HepG2 (cell line): Measurements from ENCODE around the gene DDI2. TPM values are rescaled to one million over a fixed set of nuclear protein-coding genes. Genes with fewer than 3 reads are reported as not detected.

Source experiments
- ATAC-seq: fragments of 200-7000 bp; cut with Tn5 transposase; 3 replicates; pipeline ENCODE4 v1.9.1; 2020; ENCODE audit warnings: mild to moderate bottlenecking, moderate library complexity
- BruUV-seq: library from RNA; stranded (reverse); fragments of 400-500 nt; replicated peaks from 2 replicates; lab custom pipeline; 2021; lab: Mats Ljungman, UMichigan
- CTCF ChIA-PET: fragments of 300-600 bp; formaldehyde crosslinking; extraction: SDS; loops from one replicate; lab custom pipeline; 2021; ENCODE audit warnings: low total read pairs, inconsistent platforms, low intra/inter-chr PET ratio; lab: Yijun Ruan, JAX
- POLR2A ChIA-PET: fragments of 350-600 bp; sonication (Branson Sonifier 250); formaldehyde crosslinking; loops from one replicate; lab custom pipeline; 2020; ENCODE audit warnings: antibody characterized with exemption, inconsistent platforms; lab: Yijun Ruan, JAX
- DNase-seq: peaks from one replicate; pipeline ENCODE4 v3.0.0-alpha.2; 2015; ENCODE audit warnings: low spot score
- FAIRE-seq: peaks from 3 replicates; lab custom pipeline; 2011; peaks lifted over from hg19 to GRCh38; lab: Jason Lieb, UNC
- H2AFZ ChIP-seq: one replicate; pipeline ENCODE4 v1.6.1; 2011; ENCODE audit warnings: low read length, inconsistent platforms
- H3K27ac ChIP-seq: fragments of 300-600 bp; 3 replicates; pipeline ENCODE4 v1.8.0; 2011; ENCODE audit warnings: mixed run types, mild to moderate bottlenecking, mixed read lengths, low read length, inconsistent platforms; ENCODE audit not compliant: insufficient read depth; ENCODE audit errors: extremely low read length
- H3K27me3 ChIP-seq, 2 experiments: fragments of 200-600 bp in 1 of 2; 2 replicates in 1 of 2; 3 replicates in 1 of 2; pipeline versions ENCODE4 v1.6.0 to v1.8.0; 2011; ENCODE audit warnings: low read length in 2 of 2, mild to moderate bottlenecking in 2 of 2, moderate library complexity in 2 of 2, inconsistent platforms in 1 of 2; ENCODE audit not compliant: insufficient read depth in 2 of 2, control insufficient read depth in 1 of 2
- H3K36me3 ChIP-seq, 2 experiments: fragments of 200-600 bp in 1 of 2; replicated peaks in 1 of 2; 2 replicates in 1 of 2; 3 replicates in 1 of 2; pipeline versions ENCODE4 v1.5.1 to v1.8.0; 2011; ENCODE audit warnings: low read length in 2 of 2, inconsistent platforms in 1 of 2; ENCODE audit not compliant: insufficient read depth in 2 of 2, control insufficient read depth in 1 of 2
- H3K4me1 ChIP-seq: 2 replicates; pipeline ENCODE4 v1.5.1; 2012; ENCODE audit warnings: low read length, inconsistent platforms; ENCODE audit not compliant: insufficient read depth
- H3K4me2 ChIP-seq: 2 replicates; pipeline ENCODE4 v1.6.0; 2011; ENCODE audit warnings: low read depth, low read length, inconsistent platforms
- H3K4me3 ChIP-seq, 3 experiments: fragments of 200-600 bp in 1 of 3; sonication (generic), shearing (Covaris generic) in 1 of 3; replicated peaks in 1 of 3; 2 replicates each; pipeline ENCODE4 v1.5.1; 2011 to 2016; ENCODE audit warnings: low read length in 3 of 3, inconsistent platforms in 2 of 3, low read depth in 2 of 3, mild to moderate bottlenecking in 2 of 3, control low read depth in 1 of 3, mixed read lengths in 1 of 3; ENCODE audit not compliant: insufficient read depth in 1 of 3
- H3K79me2 ChIP-seq: one replicate; pipeline ENCODE4 v1.6.1; 2011; ENCODE audit warnings: low read length, inconsistent platforms; ENCODE audit not compliant: insufficient read depth
- H3K9ac ChIP-seq: 2 replicates; pipeline ENCODE4 v1.6.0; 2011; ENCODE audit warnings: mild to moderate bottlenecking, low read depth, low read length, inconsistent platforms; ENCODE audit not compliant: insufficient read depth
- H3K9me3 ChIP-seq: 2 replicates; pipeline ENCODE4 v1.5.1; 2012; ENCODE audit warnings: mild to moderate bottlenecking, low read length
- H4K20me1 ChIP-seq: 2 replicates; pipeline ENCODE4 v1.6.0; 2011; ENCODE audit warnings: inconsistent platforms, mild to moderate bottlenecking, low read length, moderate library complexity; ENCODE audit not compliant: insufficient read depth
- ATF7 ChIP-seq, 2 experiments: fragments of 450-650 bp in 1 of 2; sonication (generic) in 1 of 2; formaldehyde crosslinking in 1 of 2; IDR thresholded peaks; 2 replicates each; pipeline versions ENCODE4 v1.4.0 to v1.6.1; 2016 to 2020; ENCODE audit warnings: antibody characterized with exemption in 1 of 2, mild to moderate bottlenecking in 1 of 2, missing genetic modification reagents in 1 of 2
- GABPB1 ChIP-seq: IDR thresholded peaks from 2 replicates; pipeline ENCODE4 v1.6.1; 2016; ENCODE audit warnings: mild to moderate bottlenecking, missing genetic modification reagents, moderate library complexity, missing compliant biosample characterization
- GFI1 ChIP-seq: sonication (generic); formaldehyde crosslinking; IDR thresholded peaks from 2 replicates; pipeline ENCODE4 v1.5.0; 2020; ENCODE audit warnings: missing genetic modification reagents, mild to moderate bottlenecking, borderline replicate concordance
- KLF13 ChIP-seq: sonication (generic); formaldehyde crosslinking; IDR thresholded peaks from 2 replicates; pipeline ENCODE4 v1.4.0; 2020; ENCODE audit warnings: mild to moderate bottlenecking, missing genetic modification reagents
- RBFOX2 ChIP-seq: fragments of 200-400 bp; formaldehyde crosslinking; IDR thresholded peaks from 2 replicates; pipeline ENCODE4 v1.6.1; 2017; ENCODE audit warnings: low read depth, mild to moderate bottlenecking, low read length
- SP4 ChIP-seq: sonication (generic); formaldehyde crosslinking; IDR thresholded peaks from 2 replicates; pipeline ENCODE4 v1.8.1; 2023; ENCODE audit warnings: mild to moderate bottlenecking, missing genetic modification reagents
- TBL1XR1 ChIP-seq: fragments of 150-350 bp; IDR thresholded peaks from 2 replicates; pipeline ENCODE4 v1.6.1; 2014; ENCODE audit warnings: borderline replicate concordance, low read length; ENCODE audit not compliant: partially characterized antibody
- TCF7L2 ChIP-seq: IDR thresholded peaks from 2 replicates; pipeline ENCODE4 v1.6.1; 2011; ENCODE audit warnings: mild to moderate bottlenecking, low read depth, low read length, moderate library complexity
- ZNF121 ChIP-seq: sonication (generic); formaldehyde crosslinking; IDR thresholded peaks from 2 replicates; pipeline ENCODE4 v1.5.0; 2020; ENCODE audit warnings: mild to moderate bottlenecking, missing genetic modification reagents
- ZNF224 ChIP-seq: sonication (generic); formaldehyde crosslinking; IDR thresholded peaks from 2 replicates; pipeline ENCODE4 v1.5.0; 2020; ENCODE audit warnings: mild to moderate bottlenecking, missing genetic modification reagents
- ZNF317 ChIP-seq: sonication (generic); formaldehyde crosslinking; IDR thresholded peaks from 2 replicates; pipeline ENCODE4 v1.5.0; 2020; ENCODE audit warnings: mild to moderate bottlenecking, missing genetic modification reagents
- ZNF577 ChIP-seq: sonication (generic); formaldehyde crosslinking; IDR thresholded peaks from 2 replicates; pipeline ENCODE4 v1.4.0; 2020; ENCODE audit warnings: mild to moderate bottlenecking, low read depth, missing genetic modification reagents, borderline replicate concordance
- WGBS: methylation state at CpG from one replicate; pipeline ENCODE4 v1.1.6; 2017; ENCODE audit warnings: low lambda C conversion rate; 5-methylcytosine and 5-hydroxymethylcytosine counted together
- in situ Hi-C: cut with HindIII; loops from 2 replicates; pipeline ENCODE4 v1.10.0; 2017; ENCODE audit warnings: low pct_unique_long_range_greater_than_20kb; ENCODE audit not compliant: extremely low pct_ligation_motif_present
- intact Hi-C: fragments of 100-400 bp; cut with micrococcal nuclease; formaldehyde crosslinking; loops from one replicate; pipeline ENCODE4 v1.10.0; 2022; ENCODE audit not compliant: unreplicated experiment
- polyA plus RNA-seq, 8 experiments: library from polyadenylated mRNA; depleted of rRNA in 3 of 8; stranded (reverse) in 7 of 8; unstranded in 1 of 8; fragments of >200 nt; fragmentation: Illumina TruSeq in 4 of 8; extraction: Trizol in 4 of 8; gene quantifications; 2 replicates each; pipeline versions ENCODE4 v1.2.1 to v1.2.3, GENCODE V29; 2011 to 2016; ENCODE audit warnings: low read depth in 4 of 8, missing spikeins in 1 of 8, mixed read lengths in 1 of 8; ENCODE audit not compliant: insufficient read depth in 1 of 8
- total RNA-seq, 5 experiments: library from RNA; depleted of rRNA; stranded (reverse); fragments of >200 nt; fragmentation: Illumina TruSeq; extraction: Trizol; gene quantifications; 2 replicates each; pipeline ENCODE4 v1.2.3, GENCODE V29; 2016; ENCODE audit warnings: low read depth in 1 of 5
- TF ChIP-seq, protein P1 (sequence below): sonication (generic); formaldehyde crosslinking; conservative IDR thresholded peaks from 2 replicates; pipeline ENCODE4 v1.5.0; 2020; ENCODE audit warnings: missing genetic modification reagents
- TF ChIP-seq, protein P2 (sequence below): sonication (generic); formaldehyde crosslinking; IDR thresholded peaks from 2 replicates; pipeline ENCODE4 v1.4.0; 2020; ENCODE audit warnings: missing genetic modification reagents, low read depth, mild to moderate bottlenecking, borderline replicate concordance
- TF ChIP-seq, protein P3 (sequence below): sonication (generic); formaldehyde crosslinking; IDR thresholded peaks from 2 replicates; pipeline ENCODE4 v1.8.0; 2022; ENCODE audit warnings: mild to moderate bottlenecking, missing genetic modification reagents, borderline replicate concordance
- TF ChIP-seq, protein P4 (sequence below): sonication (generic); formaldehyde crosslinking; IDR thresholded peaks from 2 replicates; pipeline ENCODE4 v1.5.0; 2020; ENCODE audit warnings: mild to moderate bottlenecking, missing genetic modification reagents
- TF ChIP-seq, protein P5 (sequence below): sonication (generic); formaldehyde crosslinking; IDR thresholded peaks from 2 replicates; pipeline ENCODE4 v1.5.0; 2020; ENCODE audit warnings: missing genetic modification reagents

The DDI2 gene
- total and polyA plus RNA-seq, 2 of the 13 experiments (the other 11 are each of a cell fraction or from before 2014, with no cell fraction given): 8.5 to 25.7 TPM

DNA sequence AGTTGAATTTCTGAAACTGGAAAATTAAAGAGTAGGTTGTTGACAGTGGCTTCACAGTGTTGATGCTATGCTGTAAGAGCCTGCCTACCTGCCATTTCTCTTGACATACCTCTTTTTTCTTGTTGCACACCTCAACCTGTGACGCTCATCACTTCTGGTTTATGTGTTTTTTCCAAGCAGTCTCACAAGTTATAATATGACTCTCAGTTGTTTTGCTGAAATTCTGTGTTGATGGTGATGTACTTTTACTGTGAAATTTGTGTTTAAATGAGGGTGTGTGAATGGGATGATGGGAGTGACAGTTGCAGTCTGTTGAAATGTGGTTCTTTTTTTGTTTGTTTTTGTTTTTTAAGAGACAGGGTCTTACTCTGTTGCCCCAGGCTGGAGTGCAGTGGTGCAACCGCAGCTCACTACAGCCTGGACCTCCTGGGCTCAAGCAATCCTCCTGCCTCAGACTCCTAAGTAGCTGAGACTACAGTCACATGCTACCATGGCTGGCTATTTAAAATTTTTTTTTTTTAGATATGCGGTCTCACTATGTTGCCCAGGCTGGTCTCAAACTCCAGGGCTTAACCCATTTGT lies 7.0 kb downstream of the DDI2 start:
- Histone ChIP-seq H3K36me3 (peaks cover 11 to 44% of the 10 kb centered on the region in 2 experiments), H3K9ac (no peak overlapping the region), H3K27ac (no peak overlapping the region), H3K27me3 (no peaks in the 10 kb centered on the region), H4K20me1 (peaks cover 92% of the 10 kb centered on the region), H3K79me2 (peaks cover 97% of the 10 kb centered on the region), H3K9me3 (no peaks in the 10 kb centered on the region), H2AFZ (no peak overlapping the region), H3K4me2 (peak overlapping the region; percentile 33; the same call in 1 of the 2 replicates), H3K4me1 (peaks cover 79% of the 10 kb centered on the region), H3K4me3 (no peak overlapping the region; a peak in 1 of 6 replicates)
- in situ Hi-C loops (no loop called here), intact Hi-C loops (loop anchor here (10.0 kb wide), 1 partner anchor 61 kb away; the partner anchor contains the start of gene PLEKHM2)
- ChIA-PET POLR2A (interaction anchor here (1.1 kb wide), 1 partner anchor 9 kb away, joined by 3 read pairs; no protein-coding TSS in a partner anchor), CTCF (no interaction called here)
- ATAC-seq: no peak
- no TSS peak for BruUV-seq
- DNase-seq: no peak
- FAIRE-seq: no peak
- 84% methylated on average over 3 of the region's 3 CpGs for WGBS
- TF ChIP-seq GFI1 (CRISPR knock-in tag): no peak
- peak; percentile 80 for TF ChIP-seq ZNF121
- TF ChIP-seq ATF7 (IDR thresholded peaks at IDR 0.05): no peak
- TF ChIP-seq ATF7 (CRISPR knock-in tag; IDR thresholded peaks at IDR 0.05): no peak
- TF ChIP-seq ZNF224 (CRISPR knock-in tag): no peak
- no peak for TF ChIP-seq ZNF577 (CRISPR knock-in tag)
- TF ChIP-seq, protein P1, sequence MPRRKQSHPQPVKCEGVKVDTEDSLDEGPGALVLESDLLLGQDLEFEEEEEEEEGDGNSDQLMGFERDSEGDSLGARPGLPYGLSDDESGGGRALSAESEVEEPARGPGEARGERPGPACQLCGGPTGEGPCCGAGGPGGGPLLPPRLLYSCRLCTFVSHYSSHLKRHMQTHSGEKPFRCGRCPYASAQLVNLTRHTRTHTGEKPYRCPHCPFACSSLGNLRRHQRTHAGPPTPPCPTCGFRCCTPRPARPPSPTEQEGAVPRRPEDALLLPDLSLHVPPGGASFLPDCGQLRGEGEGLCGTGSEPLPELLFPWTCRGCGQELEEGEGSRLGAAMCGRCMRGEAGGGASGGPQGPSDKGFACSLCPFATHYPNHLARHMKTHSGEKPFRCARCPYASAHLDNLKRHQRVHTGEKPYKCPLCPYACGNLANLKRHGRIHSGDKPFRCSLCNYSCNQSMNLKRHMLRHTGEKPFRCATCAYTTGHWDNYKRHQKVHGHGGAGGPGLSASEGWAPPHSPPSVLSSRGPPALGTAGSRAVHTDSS: no peak
- no peak for TF ChIP-seq GABPB1
- TF ChIP-seq, protein P2, sequence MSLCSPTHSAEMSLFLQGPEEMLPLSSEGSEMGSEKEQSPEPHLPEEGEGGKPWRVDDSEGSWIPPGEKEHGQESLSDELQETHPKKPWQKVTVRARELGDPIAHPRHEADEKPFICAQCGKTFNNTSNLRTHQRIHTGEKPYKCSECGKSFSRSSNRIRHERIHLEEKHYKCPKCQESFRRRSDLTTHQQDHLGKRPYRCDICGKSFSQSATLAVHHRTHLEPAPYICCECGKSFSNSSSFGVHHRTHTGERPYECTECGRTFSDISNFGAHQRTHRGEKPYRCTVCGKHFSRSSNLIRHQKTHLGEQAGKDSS (CRISPR knock-in tag): no peak
- TF ChIP-seq ZNF317 (CRISPR knock-in tag): no peak
- TF ChIP-seq, protein P3, sequence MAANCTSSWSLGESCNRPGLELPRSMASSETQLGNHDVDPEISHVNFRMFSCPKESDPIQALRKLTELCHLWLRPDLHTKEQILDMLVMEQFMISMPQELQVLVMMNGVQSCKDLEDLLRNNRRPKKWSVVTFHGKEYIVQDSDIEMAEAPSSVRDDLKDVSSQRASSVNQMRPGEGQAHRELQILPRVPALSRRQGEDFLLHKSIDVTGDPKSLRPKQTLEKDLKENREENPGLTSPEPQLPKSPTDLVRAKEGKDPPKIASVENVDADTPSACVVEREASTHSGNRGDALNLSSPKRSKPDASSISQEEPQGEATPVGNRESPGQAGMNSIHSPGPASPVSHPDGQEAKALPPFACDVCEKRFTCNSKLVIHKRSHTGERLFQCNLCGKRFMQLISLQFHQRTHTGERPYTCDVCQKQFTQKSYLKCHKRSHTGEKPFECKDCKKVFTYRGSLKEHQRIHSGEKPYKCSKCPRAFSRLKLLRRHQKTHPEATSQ (CRISPR knock-in tag): no peak
- no peak for TF ChIP-seq SP4 (CRISPR knock-in tag)
- TF ChIP-seq, protein P4, sequence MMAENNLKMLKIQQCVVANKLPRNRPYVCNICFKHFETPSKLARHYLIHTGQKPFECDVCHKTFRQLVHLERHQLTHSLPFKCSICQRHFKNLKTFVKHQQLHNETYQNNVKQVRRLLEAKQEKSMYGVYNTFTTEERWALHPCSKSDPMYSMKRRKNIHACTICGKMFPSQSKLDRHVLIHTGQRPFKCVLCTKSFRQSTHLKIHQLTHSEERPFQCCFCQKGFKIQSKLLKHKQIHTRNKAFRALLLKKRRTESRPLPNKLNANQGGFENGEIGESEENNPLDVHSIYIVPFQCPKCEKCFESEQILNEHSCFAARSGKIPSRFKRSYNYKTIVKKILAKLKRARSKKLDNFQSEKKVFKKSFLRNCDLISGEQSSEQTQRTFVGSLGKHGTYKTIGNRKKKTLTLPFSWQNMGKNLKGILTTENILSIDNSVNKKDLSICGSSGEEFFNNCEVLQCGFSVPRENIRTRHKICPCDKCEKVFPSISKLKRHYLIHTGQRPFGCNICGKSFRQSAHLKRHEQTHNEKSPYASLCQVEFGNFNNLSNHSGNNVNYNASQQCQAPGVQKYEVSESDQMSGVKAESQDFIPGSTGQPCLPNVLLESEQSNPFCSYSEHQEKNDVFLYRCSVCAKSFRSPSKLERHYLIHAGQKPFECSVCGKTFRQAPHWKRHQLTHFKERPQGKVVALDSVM (CRISPR knock-in tag): peak; percentile 71
- no peak for TF ChIP-seq TBL1XR1
- TF ChIP-seq TCF7L2: no peak
- TF ChIP-seq KLF13: no peak
- TF ChIP-seq RBFOX2: peak; percentile 43; the same call in 1 of the 2 replicates
- TF ChIP-seq, protein P5, sequence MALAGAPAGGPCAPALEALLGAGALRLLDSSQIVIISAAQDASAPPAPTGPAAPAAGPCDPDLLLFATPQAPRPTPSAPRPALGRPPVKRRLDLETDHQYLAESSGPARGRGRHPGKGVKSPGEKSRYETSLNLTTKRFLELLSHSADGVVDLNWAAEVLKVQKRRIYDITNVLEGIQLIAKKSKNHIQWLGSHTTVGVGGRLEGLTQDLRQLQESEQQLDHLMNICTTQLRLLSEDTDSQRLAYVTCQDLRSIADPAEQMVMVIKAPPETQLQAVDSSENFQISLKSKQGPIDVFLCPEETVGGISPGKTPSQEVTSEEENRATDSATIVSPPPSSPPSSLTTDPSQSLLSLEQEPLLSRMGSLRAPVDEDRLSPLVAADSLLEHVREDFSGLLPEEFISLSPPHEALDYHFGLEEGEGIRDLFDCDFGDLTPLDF (CRISPR knock-in tag): no peak
